K562 (cell line): ENCODE data around the gene SMIM29. TPM values are rescaled to one million over a fixed set of nuclear protein-coding genes. Genes with fewer than 3 reads are reported as not detected.

Source experiments
- ATF1 ChIP-seq, 2 experiments: fragments of 450-650 bp in 1 of 2; IDR thresholded peaks; 2 replicates each; pipeline ENCODE4 v1.6.1; 2016; ENCODE audit warnings: missing compliant biosample characterization in 1 of 2, missing genetic modification characterization in 1 of 2
- BRCA1 ChIP-seq, 2 experiments: fragments of 450-650 bp in 1 of 2; sonication (generic) in 1 of 2; formaldehyde crosslinking in 1 of 2; IDR thresholded peaks; 2 replicates each; pipeline versions ENCODE4 v1.5.0 to v1.6.1; 2017 to 2020; ENCODE audit warnings: mild to moderate bottlenecking in 1 of 2, missing genetic modification reagents in 1 of 2
- CHD2 ChIP-seq: IDR thresholded peaks from 2 replicates; pipeline ENCODE4 v1.6.1; 2011; ENCODE audit warnings: low read depth, low read length
- CREBBP ChIP-seq: IDR thresholded peaks from one replicate; pipeline ENCODE4 v1.6.1; 2012; ENCODE audit warnings: low read depth, mild to moderate bottlenecking, control low read depth, inconsistent platforms, low read length
- ELF1 ChIP-seq: fragments of 200-800 bp; sonication (Bioruptor generic); IDR thresholded peaks from 2 replicates; pipeline ENCODE4 v1.6.1; 2016; ENCODE audit warnings: missing genetic modification characterization, missing compliant biosample characterization
- ELF2 ChIP-seq: fragments of 250-450 bp; sonication (Bioruptor Pico); IDR thresholded peaks from 2 replicates; pipeline ENCODE4 v1.5.0; 2021; ENCODE audit warnings: mild to moderate bottlenecking
- EP400 ChIP-seq: fragments of 450-650 bp; IDR thresholded peaks from 2 replicates; pipeline ENCODE4 v1.6.1; 2017; ENCODE audit warnings: antibody characterized with exemption, mild to moderate bottlenecking, moderate library complexity
- ESRRA ChIP-seq: fragments of 450-650 bp; IDR thresholded peaks from 2 replicates; pipeline ENCODE4 v1.6.1; 2014; ENCODE audit warnings: low read depth, mild to moderate bottlenecking, moderate library complexity, borderline replicate concordance
- FUS ChIP-seq: fragments of 200-400 bp; formaldehyde crosslinking; optimal IDR thresholded peaks from 2 replicates; pipeline ENCODE3; 2017; ENCODE audit warnings: low read depth, low read length
- KDM5B ChIP-seq: fragments of 200-600 bp; sonication (generic); IDR thresholded peaks from 2 replicates; pipeline ENCODE4 v1.6.1; 2012; ENCODE audit warnings: low read depth, mild to moderate bottlenecking, moderate library complexity, low read length, control low read depth, inconsistent platforms; ENCODE audit not compliant: insufficient replicate concordance
- LEF1 ChIP-seq: fragments of 450-650 bp; IDR thresholded peaks from 2 replicates; pipeline ENCODE4 v1.6.1; 2016; ENCODE audit warnings: mild to moderate bottlenecking
- PTTG1 ChIP-seq: fragments of 450-650 bp; IDR thresholded peaks from 2 replicates; pipeline ENCODE4 v1.6.1; 2016; ENCODE audit warnings: low read depth, mild to moderate bottlenecking, missing genetic modification characterization, missing compliant biosample characterization
- RBM17 ChIP-seq: fragments of 200-400 bp; formaldehyde crosslinking; IDR thresholded peaks from 2 replicates; pipeline ENCODE4 v1.6.1; 2017; ENCODE audit warnings: low read depth, mild to moderate bottlenecking, low read length, borderline replicate concordance
- RBM39 ChIP-seq: fragments of 200-400 bp; formaldehyde crosslinking; optimal IDR thresholded peaks from 2 replicates; pipeline ENCODE3; 2018; ENCODE audit warnings: low read depth, low read length
- SRSF9 ChIP-seq: fragments of 200-400 bp; formaldehyde crosslinking; IDR thresholded peaks from 2 replicates; pipeline ENCODE4 v1.6.1; 2017; ENCODE audit warnings: low read depth, low read length, borderline replicate concordance
- ZKSCAN8 ChIP-seq: fragments of 200-800 bp; sonication (Bioruptor generic); IDR thresholded peaks from 2 replicates; pipeline ENCODE4 v1.6.1; 2016; ENCODE audit warnings: missing genetic modification characterization, missing compliant biosample characterization
- ZNF316 ChIP-seq: fragments of 450-650 bp; IDR thresholded peaks from 2 replicates; pipeline ENCODE4 v1.6.1; 2016
- ZNF324 ChIP-seq: fragments of 250-450 bp; sonication (Bioruptor Pico); IDR thresholded peaks from 2 replicates; pipeline ENCODE4 v1.4.0; 2020; ENCODE audit warnings: mild to moderate bottlenecking
- ZNF511 ChIP-seq: sonication (generic); formaldehyde crosslinking; IDR thresholded peaks from 2 replicates; pipeline ENCODE4 v1.8.0; 2022; ENCODE audit warnings: mild to moderate bottlenecking, missing genetic modification reagents
- ZNF584 ChIP-seq: fragments of 200-800 bp; sonication (Bioruptor generic); IDR thresholded peaks from 2 replicates; pipeline ENCODE4 v1.6.1; 2016; ENCODE audit warnings: low read depth, mild to moderate bottlenecking, missing genetic modification characterization, missing compliant biosample characterization
- ZSCAN32 ChIP-seq: fragments of 450-650 bp; formaldehyde crosslinking; IDR thresholded peaks from 2 replicates; pipeline ENCODE4 v1.4.0; 2020; ENCODE audit warnings: mild to moderate bottlenecking, moderate library complexity
- polyA plus RNA-seq, 8 experiments: library from polyadenylated mRNA; depleted of rRNA in 4 of 8; stranded (reverse) in 5 of 8; unstranded in 3 of 8; fragments of >200 nt; fragmentation: Nextera tagmentation in 2 of 8; fragmentation: Illumina TruSeq in 1 of 8; extraction: Ambion mirVana in 2 of 8; extraction: Trizol in 1 of 8; gene quantifications; 2 replicates each; pipeline versions ENCODE4 v1.2.1 to v1.2.3, GENCODE V29; 2011 to 2014; ENCODE audit warnings: inconsistent platforms in 1 of 8, missing spikeins in 1 of 8
- total RNA-seq, 7 experiments: library from RNA; depleted of rRNA in 6 of 7; stranded (reverse); fragments of >200 nt in 6 of 7; fragmentation: Illumina TruSeq in 2 of 7; extraction: Trizol in 2 of 7; gene quantifications; 2 replicates each; pipeline versions ENCODE4 v1.2.1 to v1.2.3, GENCODE V29; 2011 to 2021; ENCODE audit warnings: low replicate concordance in 1 of 7
- TF ChIP-seq, protein P1 (sequence below): fragments of 250-450 bp; sonication (Bioruptor Pico); IDR thresholded peaks from 2 replicates; pipeline ENCODE4 v1.8.0; 2022; ENCODE audit warnings: moderate library complexity, mild to moderate bottlenecking, inconsistent platforms
- TF ChIP-seq, protein P2 (sequence below): fragments of 450-650 bp; IDR thresholded peaks from 2 replicates; pipeline ENCODE4 v1.6.1; 2016; ENCODE audit warnings: mild to moderate bottlenecking
- TF ChIP-seq, protein P3 (sequence below): fragments of 450-650 bp; IDR thresholded peaks from one replicate; pipeline ENCODE4 v1.6.1; 2018; ENCODE audit warnings: mild to moderate bottlenecking, moderate library complexity; ENCODE audit not compliant: partially characterized antibody

Gene SMIM29
- total and polyA plus RNA-seq, 9 of the 15 experiments (the other 6 are each of a cell fraction or from before 2014, with no cell fraction given): 6.5 to 36.7 (median 20.9) TPM

DNA sequence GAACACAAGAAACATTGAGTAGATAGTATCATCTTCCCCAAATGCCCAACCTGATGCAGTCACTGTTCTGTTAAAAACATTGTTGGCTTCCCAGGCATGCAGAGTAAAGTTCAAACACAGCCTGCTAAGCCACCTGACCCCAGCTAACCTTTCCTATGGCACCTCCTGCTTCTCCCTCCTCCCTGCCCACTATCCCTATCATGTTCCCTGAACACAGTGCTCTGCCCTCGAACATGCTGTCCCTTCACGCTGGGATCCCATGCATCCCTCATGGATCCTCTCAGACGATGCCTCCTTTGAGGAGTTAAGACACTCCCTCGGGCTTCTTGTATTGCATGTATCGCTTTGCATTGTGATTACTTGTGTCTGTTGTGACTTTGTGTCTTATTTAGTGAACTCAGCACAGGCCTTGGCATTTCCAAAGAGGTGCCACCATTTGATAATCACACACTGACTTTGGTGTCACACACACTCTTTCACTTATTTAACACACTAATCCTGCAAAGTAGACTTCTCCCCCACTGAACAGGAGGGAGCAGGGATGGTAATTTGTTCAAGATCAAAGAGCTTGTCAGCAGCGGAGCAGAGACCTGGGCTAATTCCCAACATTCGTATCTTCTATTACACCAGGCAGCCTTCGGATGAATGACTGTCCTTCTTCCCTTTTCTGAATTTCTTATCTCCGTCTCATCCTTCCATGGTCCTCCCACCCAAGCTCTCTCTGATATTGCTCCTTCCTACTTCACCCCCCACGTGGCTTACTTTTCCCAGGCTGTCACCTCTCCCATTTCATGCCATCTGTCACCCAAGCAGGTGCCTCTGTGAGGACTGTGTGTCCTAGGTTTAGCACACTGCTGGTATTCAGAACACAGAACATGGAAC lies 28.3 kb upstream of the SMIM29 start (continued):
- TF ChIP-seq KDM5B (no peak), ESRRA (no peak), EP400 (peak; percentile 43; the same call in 1 of the 2 replicates), ZNF316 (no peak), ZNF324 (CRISPR knock-in tag) (no peak), BRCA1 (IDR thresholded peaks at IDR 0.05) (no peak), BRCA1 (CRISPR knock-in tag; IDR thresholded peaks at IDR 0.05) (no peak), FUS (no peak), CREBBP (no peak), RBM39 (no peak), ATF1 (CRISPR knock-in tag; IDR thresholded peaks at IDR 0.05) (no peak), ATF1 (tag; IDR thresholded peaks at IDR 0.05) (no peak), SRSF9 (no peak), PTTG1 (tag) (no peak), ZSCAN32 (CRISPR knock-in tag) (no peak), ELF1 (tag) (no peak), LEF1 (peak; percentile 86), ZNF511 (no peak), RBM17 (no peak), ZNF584 (CRISPR knock-in tag) (peak; percentile 47; the same call in 1 of the 2 replicates), CHD2 (no peak), ZKSCAN8 (CRISPR knock-in tag) (0 out of 2 replicates have a peak, but pooled peaks have one; percentile 45), ELF2 (CRISPR knock-in tag) (peak; percentile 67; the same call in 1 of the 2 replicates)
- TF ChIP-seq, protein P1, sequence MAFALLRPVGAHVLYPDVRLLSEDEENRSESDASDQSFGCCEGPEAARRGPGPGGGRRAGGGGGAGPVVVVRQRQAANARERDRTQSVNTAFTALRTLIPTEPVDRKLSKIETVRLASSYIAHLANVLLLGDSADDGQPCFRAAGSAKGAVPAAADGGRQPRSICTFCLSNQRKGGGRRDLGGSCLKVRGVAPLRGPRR (CRISPR knock-in tag): no peak
- TF ChIP-seq, protein P2, sequence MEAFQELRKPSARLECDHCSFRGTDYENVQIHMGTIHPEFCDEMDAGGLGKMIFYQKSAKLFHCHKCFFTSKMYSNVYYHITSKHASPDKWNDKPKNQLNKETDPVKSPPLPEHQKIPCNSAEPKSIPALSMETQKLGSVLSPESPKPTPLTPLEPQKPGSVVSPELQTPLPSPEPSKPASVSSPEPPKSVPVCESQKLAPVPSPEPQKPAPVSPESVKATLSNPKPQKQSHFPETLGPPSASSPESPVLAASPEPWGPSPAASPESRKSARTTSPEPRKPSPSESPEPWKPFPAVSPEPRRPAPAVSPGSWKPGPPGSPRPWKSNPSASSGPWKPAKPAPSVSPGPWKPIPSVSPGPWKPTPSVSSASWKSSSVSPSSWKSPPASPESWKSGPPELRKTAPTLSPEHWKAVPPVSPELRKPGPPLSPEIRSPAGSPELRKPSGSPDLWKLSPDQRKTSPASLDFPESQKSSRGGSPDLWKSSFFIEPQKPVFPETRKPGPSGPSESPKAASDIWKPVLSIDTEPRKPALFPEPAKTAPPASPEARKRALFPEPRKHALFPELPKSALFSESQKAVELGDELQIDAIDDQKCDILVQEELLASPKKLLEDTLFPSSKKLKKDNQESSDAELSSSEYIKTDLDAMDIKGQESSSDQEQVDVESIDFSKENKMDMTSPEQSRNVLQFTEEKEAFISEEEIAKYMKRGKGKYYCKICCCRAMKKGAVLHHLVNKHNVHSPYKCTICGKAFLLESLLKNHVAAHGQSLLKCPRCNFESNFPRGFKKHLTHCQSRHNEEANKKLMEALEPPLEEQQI: no peak; the same call in 1 of the 2 replicates
- TF ChIP-seq, protein P3, sequence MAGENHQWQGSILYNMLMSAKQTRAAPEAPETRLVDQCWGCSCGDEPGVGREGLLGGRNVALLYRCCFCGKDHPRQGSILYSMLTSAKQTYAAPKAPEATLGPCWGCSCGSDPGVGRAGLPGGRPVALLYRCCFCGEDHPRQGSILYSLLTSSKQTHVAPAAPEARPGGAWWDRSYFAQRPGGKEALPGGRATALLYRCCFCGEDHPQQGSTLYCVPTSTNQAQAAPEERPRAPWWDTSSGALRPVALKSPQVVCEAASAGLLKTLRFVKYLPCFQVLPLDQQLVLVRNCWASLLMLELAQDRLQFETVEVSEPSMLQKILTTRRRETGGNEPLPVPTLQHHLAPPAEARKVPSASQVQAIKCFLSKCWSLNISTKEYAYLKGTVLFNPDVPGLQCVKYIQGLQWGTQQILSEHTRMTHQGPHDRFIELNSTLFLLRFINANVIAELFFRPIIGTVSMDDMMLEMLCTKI: no peak
